Hepatocyte (in vitro differentiated cells): ENCODE data around the gene SHQ1. TPM values are rescaled to one million over a fixed set of nuclear protein-coding genes. Genes with fewer than 3 reads are reported as not detected.

ENCODE experiments used
- DNase-seq: peaks from one replicate; pipeline ENCODE4 v3.0.0-alpha.2; 2016; ENCODE audit warnings: low spot score
- H2AFZ ChIP-seq: fragments of 200-600 bp; sonication (generic); 2 replicates; pipeline ENCODE4 v1.6.0; 2016; ENCODE audit warnings: antibody characterized with exemption, mild to moderate bottlenecking
- H3K27ac ChIP-seq: fragments of 200-600 bp; sonication (generic); 2 replicates; pipeline ENCODE4 v1.5.1; 2016; ENCODE audit warnings: mild to moderate bottlenecking
- H3K27me3 ChIP-seq: fragments of 200-600 bp; sonication (generic); 2 replicates; pipeline ENCODE4 v1.6.1; 2016
- H3K36me3 ChIP-seq: fragments of 200-600 bp; sonication (generic); replicated peaks from 2 replicates; pipeline ENCODE4 v1.5.1; 2016; ENCODE audit warnings: low read depth; ENCODE audit not compliant: insufficient read depth
- H3K4me1 ChIP-seq: fragments of 200-600 bp; sonication (generic); 2 replicates; pipeline ENCODE4 v1.5.1; 2016; ENCODE audit warnings: mild to moderate bottlenecking, moderate library complexity; ENCODE audit not compliant: insufficient read depth
- H3K4me2 ChIP-seq: fragments of 200-600 bp; sonication (generic); 2 replicates; pipeline ENCODE4 v1.6.0; 2016
- H3K4me3 ChIP-seq: fragments of 200-600 bp; sonication (generic); 2 replicates; pipeline ENCODE4 v1.5.1; 2016; ENCODE audit warnings: mild to moderate bottlenecking
- H3K79me2 ChIP-seq: fragments of 200-600 bp; sonication (generic); 2 replicates; pipeline ENCODE4 v1.6.0; 2017; ENCODE audit warnings: mild to moderate bottlenecking
- H3K9me2 ChIP-seq: fragments of 200-600 bp; sonication (generic); replicated peaks from 2 replicates; pipeline ENCODE4 v1.6.0; 2017; ENCODE audit warnings: mild to moderate bottlenecking; ENCODE audit not compliant: insufficient read depth
- H3K9me3 ChIP-seq: fragments of 200-600 bp; sonication (generic); 2 replicates; pipeline ENCODE4 v1.5.1; 2016; ENCODE audit warnings: low read depth, mild to moderate bottlenecking
- H4K20me1 ChIP-seq: fragments of 200-600 bp; sonication (generic); 2 replicates; pipeline ENCODE4 v1.6.0; 2016; ENCODE audit warnings: mild to moderate bottlenecking; ENCODE audit not compliant: insufficient read depth, poor library complexity, severe bottlenecking
- CTCF ChIP-seq: fragments of 200-600 bp; sonication (generic); IDR thresholded peaks from 2 replicates; pipeline ENCODE4 v1.5.1; 2016; ENCODE audit warnings: antibody characterized with exemption, mild to moderate bottlenecking; ENCODE audit not compliant: poor library complexity
- EZH2 ChIP-seq: fragments of 200-600 bp; sonication (generic); IDR thresholded peaks from 2 replicates; pipeline ENCODE4 v1.6.1; 2016; ENCODE audit warnings: antibody characterized with exemption, mild to moderate bottlenecking, borderline replicate concordance
- EZH2phosphoT487 ChIP-seq: fragments of 200-600 bp; sonication (generic); IDR thresholded peaks from one replicate; pipeline ENCODE4 v1.6.1; 2018; ENCODE audit warnings: antibody characterized with exemption, mild to moderate bottlenecking, low read depth, moderate library complexity; ENCODE audit not compliant: unreplicated experiment, severe bottlenecking
- WGBS: methylation state at CpG from one replicate; pipeline ENCODE4 v1.1.6; 2016; ENCODE audit warnings: low lambda C conversion rate; ENCODE audit errors: missing lambda C conversion rate; 5-methylcytosine and 5-hydroxymethylcytosine counted together
- polyA plus RNA-seq: library from polyadenylated mRNA; unstranded; fragments of >200 nt; fragmentation: Nextera tagmentation; extraction: Ambion mirVana; gene quantifications from 2 replicates; pipeline ENCODE4 v1.2.1, GENCODE V29; 2016
- total RNA-seq: library from RNA; depleted of rRNA; stranded (reverse); fragments of >200 nt; gene quantifications from 2 replicates; pipeline ENCODE4 v1.2.3, GENCODE V29; 2014

The SHQ1 gene
- total and polyA plus RNA-seq, 2 experiments from 2014 or later = 11.1 to 16.8 TPM

- Histone ChIP-seq H3K79me2 (peaks cover 34% of the 10 kb centered on the region), H3K27ac (no peak overlapping the region), H3K4me1 (no peaks in the 10 kb centered on the region), H3K36me3 (no peaks in the 10 kb centered on the region), H3K4me2 (peak overlapping the region; percentile 91), H3K27me3 (no peaks in the 10 kb centered on the region), H3K9me3 (no peaks in the 10 kb centered on the region), H2AFZ (peak overlapping the region; percentile 34), H3K4me3 (peak overlapping the region; percentile 27), H3K9me2 (no peaks in the 10 kb centered on the region), H4K20me1 (no peaks in the 10 kb centered on the region)
- no peak for DNase-seq
- TF ChIP-seq EZH2 (no peak), CTCF (no peak), EZH2phosphoT487 (no peak)
- 4% methylated on average over 11 of the region's 11 CpGs for WGBS
Measured at GRCh38 chr3:72848703-72849081, 447 bp upstream of the SHQ1 start.

GRCh38 chr3:72847282-72847681 lies 963 bp downstream of the SHQ1 start:
- Histone ChIP-seq H3K4me2 (peak overlapping the region; percentile 91), H4K20me1 (no peaks in the 10 kb centered on the region), H3K4me3 (peak overlapping the region; percentile 66), H3K27ac (peak overlapping the region; percentile 68), H3K9me2 (no peaks in the 10 kb centered on the region), H3K4me1 (no peaks in the 10 kb centered on the region), H3K27me3 (no peaks in the 10 kb centered on the region), H2AFZ (peak overlapping the region; percentile 86), H3K36me3 (no peaks in the 10 kb centered on the region), H3K79me2 (peaks cover 38% of the 10 kb centered on the region), H3K9me3 (no peaks in the 10 kb centered on the region)
- 4% methylated on average over 6 of the region's 6 CpGs for WGBS
- DNase-seq = no peak
- TF ChIP-seq CTCF (no peak), EZH2phosphoT487 (no peak), EZH2 (no peak)

- Histone ChIP-seq H3K36me3 (peaks cover 2% of the 10 kb centered on the region), H3K4me2 (peak overlapping the region; percentile 91), H4K20me1 (no peaks in the 10 kb centered on the region), H3K9me3 (no peaks in the 10 kb centered on the region), H3K27me3 (no peaks in the 10 kb centered on the region), H3K4me1 (no peaks in the 10 kb centered on the region), H3K27ac (no peak overlapping the region), H3K79me2 (peaks cover 38% of the 10 kb centered on the region), H3K4me3 (no peak overlapping the region), H3K9me2 (no peaks in the 10 kb centered on the region), H2AFZ (no peak overlapping the region)
- WGBS = 88% methylated on average over 10 of the region's 10 CpGs
- no peak for DNase-seq
- TF ChIP-seq EZH2phosphoT487 = no peak
- TF ChIP-seq CTCF = no peak
- no peak for TF ChIP-seq EZH2
Measured at GRCh38 chr3:72846166-72846565, 2.1 kb downstream of the SHQ1 start.
